Activated CD4-positive, alpha-beta T cell treated with anti-CD3 and anti-CD28 coated beads, Interleukin-2, amount 50 U/mL, for 48 hours (primary cell): Measurements from ENCODE around the gene MECP2.
A peak's percentile ranks its signal among the peaks of the same experiment; 100 is the strongest.
"Not testable (repeated sequence)": the region's sequence is repeated elsewhere in the genome, so short reads cannot be mapped to it uniquely, and the experiment has no call there.

Source experiments
- DNase-seq, 2 experiments: peaks; one replicate each; pipeline ENCODE4 v3.0.0-alpha.2; 2020

Gene MECP2

DNA sequence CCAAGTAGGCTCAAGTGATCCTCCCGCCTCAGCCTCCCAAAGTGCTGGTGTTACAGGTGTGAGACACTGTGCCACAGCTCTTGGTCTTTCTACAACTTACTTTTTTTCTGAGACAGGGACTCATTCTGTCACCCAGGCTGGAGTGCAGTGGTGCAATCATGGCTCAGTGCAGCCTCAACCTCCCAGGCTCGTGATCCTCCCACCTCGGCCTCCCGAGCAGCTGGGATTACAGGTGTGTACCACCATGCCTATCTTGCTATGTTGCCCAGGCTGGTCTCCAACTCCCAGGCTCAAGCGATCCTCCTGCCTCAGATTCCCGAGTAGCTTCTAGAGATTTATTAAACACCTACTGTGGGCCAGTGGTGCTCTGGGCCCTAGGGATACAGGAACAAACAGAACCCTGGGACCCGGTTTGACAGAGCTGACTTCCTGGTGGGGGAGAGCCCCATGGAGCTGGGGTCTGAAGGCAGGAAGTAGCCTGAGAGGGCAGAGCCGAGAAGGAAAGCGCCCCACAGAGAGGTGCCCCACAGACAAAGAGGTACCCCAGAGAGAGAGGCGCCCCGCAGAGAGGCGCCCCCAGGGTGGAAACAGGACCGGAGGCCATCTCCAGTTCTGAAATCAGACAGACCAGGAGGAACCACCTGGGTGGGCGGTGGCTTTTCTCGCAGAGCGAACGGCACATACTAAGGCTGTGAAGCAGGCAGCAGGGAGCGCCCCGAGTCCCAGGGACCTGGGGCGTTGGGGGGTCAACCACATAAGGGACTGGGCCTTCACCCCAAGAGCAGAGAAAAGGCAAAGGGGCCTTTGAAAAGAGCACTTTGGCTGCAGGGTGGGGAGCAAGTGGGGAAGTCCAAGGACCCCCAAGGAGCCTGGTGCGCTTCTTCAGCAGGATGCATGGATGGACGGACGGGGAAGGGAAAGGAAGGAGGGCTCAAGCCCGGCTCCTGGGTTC lies 82.8 kb downstream of the MECP2 start:
- DNase-seq: no peak

DNA sequence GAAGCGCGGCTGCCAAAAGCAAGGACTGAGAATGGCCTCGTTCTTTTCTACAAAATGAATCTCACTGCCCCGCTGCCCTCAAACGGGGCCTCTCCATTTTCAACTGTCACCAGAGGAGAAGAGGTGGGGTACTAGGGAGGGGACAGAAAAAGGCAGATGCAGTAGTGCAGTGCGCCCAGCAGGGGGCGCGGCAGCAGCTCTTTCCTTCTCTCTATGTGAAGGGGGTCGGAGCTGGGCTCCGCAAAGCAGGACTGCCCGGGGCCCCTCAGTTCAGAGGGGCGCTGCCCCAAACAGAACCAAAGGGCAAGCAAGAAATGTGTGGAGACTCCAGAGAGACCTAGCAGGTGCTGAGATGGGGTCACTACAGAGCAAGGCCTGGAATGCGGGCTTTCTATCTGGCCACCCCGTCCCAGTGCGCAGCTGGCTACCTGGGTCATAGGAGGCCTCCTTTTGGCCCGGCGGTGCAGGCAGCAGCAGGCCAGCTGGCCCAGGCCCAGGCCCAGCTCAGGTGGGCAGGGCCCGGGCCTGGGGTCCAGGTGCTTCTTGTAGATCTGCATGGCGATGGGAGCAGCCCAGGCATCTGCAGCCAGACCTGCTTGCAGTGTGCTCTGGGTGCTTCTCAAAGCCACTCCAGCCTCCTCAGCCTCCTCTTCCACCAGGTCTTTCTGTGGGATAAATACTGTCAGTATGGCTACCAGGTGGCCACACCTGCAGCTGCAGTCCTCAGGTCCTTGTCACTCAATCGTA lies 83.7 kb downstream of the MECP2 start:
- peak; percentile 46 to 51 for DNase-seq

DNA sequence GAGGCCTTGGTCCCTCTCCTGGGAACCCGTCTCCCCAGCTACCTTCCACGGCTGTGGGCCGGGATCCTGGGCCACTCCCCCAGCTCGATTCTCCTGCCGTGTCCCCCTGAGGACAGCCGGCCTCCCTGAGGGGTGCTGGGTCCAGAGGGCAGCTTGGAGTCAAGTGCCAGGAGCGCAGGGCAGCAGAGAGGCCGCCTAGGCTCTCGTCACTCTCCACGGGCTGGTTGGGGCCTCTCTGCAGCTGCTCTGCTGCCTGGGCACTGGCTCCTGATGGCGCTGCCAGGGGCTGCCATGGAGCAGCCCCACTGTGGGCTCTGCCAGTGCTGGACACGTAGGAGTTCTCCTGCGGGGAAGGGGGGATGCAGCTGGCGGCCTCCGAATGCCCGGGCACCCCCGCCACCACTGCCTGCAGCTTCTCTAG lies 84.5 kb downstream of the MECP2 start:
- no peak for DNase-seq

DNA sequence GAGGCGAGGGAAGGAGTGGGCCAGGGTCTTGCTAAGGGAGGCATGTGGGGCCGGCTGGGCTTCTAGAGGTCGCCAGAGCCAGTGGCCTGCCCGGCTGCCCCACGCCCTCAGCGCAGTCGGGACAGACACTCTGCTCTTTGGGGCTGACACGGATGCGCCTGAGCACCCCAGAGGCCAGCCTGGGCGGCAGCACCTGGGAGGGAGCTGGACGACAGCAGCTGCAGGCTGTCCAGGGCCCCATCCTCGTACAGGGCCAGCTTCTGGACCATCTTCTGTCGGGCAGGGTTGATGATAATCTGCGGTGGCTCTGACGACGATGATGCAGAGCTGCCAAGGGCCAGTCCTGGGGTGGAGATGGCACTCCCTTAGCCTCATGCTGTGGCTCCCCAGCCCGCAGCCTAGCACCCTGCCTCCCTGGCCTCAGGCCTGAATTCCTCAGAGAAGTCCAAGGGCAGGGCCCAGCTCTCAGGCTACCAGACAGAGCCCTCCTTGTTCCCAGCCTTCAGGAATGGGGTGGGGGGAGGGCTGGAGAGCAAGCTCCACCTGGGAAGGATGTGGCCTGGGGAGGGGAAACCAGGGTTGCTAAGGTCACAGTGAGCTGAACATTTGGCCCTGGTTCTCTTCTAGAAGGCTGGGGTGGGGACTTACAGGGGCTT lies 85.1 kb downstream of the MECP2 start:
- DNase-seq: no peak

DNA sequence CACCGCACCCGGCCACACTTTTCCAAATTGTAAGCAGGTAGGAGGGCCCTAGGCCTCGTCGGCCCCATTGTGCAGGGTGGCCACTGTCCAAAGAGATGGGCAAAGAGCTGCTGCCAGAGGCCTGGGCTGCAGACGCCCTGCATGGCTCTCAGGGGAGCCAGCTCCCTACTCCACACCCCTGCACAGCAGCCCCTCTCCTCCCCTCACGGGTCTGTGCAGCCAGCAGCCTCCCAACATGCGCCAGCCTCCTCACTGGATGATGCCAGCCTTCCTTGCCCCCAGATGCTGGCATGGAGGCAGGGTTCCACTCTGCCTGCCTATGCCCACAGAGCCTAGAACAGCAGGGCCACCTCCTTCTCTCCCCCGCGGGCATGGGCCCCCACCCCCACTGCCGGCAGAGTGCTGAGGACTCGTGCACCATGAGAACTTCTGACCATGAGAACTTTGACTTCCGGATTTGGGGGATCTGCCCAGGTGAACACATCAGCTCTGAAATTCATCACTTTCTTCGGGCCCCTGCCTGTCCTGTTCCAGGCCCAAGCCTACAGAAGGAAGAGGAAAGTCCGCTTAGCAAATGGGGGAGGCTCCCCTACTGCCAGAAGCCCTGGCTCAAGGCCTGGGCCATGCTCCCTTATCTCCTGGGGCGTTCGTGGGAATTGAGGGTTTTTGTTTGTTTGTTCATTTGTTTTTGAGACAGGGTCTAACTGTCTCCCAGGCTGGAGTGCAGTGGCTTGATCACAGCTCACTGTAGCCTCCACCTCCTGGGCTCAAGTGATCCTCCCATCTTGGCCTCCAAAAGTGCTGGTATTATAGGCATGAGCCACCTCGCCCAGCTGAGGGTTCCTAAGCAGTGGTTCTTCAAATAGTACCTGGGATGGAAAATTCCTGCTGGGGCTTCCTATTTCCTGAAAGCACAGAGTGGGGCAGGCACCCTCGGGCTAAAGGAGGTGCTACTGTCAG lies 85.9 kb downstream of the MECP2 start:
- DNase-seq: no peak

DNA sequence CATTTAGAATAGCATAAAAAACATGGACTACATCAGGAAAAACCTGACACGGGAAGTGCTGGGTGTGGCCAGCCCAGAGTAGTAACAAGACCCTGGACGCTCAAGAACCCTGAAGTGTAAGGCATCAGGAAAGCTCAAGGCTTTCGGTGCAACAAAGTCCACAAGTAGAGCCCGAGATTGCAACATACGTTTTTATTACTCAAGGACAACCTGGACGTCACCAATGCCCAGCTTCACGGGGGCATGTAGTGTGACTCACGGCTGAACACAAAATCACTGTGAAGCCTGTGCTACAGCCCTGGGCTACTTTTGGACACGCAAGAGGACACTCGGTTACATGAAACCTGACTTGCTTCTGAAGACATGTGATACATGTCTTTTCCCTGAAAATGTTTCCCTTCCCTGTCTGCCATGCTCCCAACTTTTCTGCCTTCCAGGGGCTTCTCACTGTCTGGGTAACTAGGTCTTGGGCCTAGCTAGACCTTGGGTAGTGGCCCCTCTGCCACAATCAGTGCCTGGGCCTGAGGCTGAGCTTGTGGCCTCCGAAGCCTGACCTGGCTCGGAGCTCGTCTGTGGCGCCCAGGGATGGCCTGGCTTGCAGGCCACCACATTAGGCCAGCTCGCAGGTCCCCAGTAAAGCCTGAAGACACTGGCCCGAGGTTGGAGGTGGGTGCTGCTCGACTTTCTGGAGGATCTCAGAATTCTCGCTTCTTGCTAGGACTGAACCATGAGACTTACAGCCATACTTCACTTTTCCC lies 87.0 kb downstream of the MECP2 start:
- DNase-seq: no peak

DNA sequence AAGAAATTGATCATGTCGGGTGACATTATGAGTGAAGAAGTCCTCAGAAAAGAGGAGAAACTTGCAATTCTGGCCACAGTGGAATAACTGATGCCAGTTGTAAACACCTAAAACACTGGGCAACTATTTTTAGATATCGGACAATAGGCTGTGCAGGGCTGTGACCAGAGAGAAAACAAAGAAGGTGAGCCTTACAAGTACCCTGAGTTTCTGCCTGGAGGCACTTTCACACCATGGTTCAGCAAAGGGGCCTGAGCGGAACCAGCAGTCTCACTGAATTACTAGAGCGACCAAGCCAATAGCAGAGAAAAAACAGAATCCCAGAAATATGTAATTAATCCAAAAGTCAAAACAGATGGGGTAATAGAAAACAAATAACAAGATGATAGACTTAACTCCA lies 89.0 kb downstream of the MECP2 start:
- no peak for DNase-seq

DNA sequence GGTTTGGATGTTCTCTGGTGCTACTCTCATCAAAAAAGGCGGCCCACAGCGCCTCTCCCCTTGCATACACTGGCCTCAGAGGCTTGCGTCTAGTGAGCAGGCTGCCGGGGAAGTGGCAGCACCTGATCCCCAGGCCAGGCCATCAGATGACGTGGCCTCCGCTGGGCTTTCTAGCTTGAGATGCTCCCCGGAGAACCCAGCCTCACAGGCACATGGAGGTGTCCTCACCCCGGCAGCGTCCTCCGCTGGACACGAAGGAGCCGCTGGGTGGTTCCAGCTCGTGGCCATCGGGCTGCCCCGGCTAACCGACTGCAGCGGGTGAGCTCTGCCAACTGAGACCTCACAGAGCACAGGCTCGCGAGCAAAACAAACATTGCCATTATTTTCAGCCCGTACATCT lies 90.6 kb downstream of the MECP2 start:
- no peak for DNase-seq

DNA sequence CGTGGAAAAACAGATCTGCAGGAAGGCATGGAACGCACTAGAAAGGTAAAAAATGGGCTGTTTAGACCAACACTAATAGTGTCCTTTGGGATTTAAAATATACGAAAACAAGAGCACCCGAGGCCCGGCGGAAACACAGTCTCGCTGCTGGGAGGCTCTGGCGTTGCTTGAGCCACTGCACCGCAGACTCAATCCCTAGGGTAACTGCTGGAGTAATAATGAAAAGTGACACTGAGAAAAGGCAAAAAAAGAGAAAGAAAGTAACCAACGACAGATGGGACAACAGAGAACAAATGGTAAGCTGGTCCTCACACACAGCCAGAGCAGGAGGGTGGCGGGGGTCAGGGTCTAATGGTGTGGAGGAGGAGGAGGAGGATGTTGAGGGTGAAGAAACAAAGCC lies 93.2 kb downstream of the MECP2 start:
- no peak for DNase-seq

DNA sequence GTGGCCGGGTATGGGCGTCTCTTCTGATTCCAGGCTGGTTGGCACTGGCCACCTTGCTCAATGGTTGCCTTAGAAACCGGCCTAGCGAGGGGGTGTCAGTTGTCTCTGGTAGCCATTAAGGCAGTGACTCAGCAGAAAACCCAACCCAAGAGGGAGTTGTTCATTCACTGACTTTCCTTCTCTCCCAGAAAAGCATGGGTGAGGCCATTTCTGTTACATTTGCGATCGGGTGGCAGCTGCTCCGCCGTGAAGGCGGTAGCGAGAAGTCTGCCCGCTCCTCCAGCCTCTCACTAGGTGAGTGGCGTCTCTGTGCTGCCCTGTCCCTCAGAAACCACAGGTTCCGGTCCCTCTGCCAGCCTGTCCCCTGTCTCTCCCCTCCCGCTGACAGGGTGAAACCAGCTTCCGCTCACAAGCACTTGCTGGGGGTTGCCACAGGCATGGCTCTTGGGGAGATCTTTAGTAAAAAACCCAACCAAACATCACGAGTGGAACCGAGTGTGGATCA lies 95.2 kb downstream of the MECP2 start:
- DNase-seq: peak; percentile 48 to 59

DNA sequence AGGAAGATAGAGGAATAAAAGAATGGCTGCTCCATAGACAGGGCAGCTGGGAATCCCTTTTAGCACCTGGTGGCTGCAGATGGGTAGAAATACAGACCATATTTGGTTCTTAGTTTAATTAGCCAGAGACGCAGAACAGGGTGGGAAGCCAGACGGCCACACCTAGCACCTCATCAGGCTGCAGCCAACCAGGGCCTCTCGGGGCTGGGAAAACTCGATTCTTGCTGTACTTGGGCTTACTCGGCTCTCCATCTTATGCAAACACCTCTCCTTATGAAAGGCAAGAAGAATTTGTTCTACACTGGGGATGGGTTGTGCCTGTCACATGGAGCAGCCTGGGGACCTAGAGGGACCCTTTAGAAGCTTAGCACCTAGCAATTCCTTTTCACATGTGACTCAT lies 97.5 kb downstream of the MECP2 start:
- no peak for DNase-seq

DNA sequence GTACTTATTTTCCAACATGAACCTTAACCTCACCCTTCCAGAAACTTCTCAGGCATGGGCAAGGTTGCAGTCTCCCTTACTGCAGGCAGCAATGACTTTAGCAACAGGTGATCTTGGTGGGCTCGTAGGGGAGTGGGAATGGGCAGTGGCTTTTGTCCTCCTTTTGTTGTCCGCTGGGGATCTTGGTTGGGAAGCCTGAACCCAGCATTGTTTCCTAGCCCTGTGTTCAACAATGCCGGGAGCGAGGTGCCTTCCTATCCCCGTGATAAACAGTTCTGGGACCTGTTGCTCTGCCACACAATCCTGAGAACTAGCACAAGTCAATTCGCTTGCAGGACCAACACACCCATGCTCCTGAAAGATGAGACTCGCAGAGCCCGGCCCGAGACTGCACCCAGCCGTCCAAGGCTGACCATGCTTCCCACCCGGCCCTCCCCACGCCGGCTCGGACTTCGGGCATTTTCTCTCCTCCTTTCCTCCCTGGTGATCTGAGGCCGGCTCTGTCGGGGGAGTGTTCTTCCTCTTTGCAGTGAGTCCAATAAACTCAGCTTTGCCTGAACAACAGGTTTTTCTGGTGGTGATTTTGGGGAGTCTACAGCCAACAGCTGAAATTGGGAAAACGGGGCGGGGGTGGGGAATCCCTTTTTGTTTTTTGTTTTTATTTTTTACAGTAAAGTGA lies 98.0 kb downstream of the MECP2 start:
- DNase-seq: no peak

DNA sequence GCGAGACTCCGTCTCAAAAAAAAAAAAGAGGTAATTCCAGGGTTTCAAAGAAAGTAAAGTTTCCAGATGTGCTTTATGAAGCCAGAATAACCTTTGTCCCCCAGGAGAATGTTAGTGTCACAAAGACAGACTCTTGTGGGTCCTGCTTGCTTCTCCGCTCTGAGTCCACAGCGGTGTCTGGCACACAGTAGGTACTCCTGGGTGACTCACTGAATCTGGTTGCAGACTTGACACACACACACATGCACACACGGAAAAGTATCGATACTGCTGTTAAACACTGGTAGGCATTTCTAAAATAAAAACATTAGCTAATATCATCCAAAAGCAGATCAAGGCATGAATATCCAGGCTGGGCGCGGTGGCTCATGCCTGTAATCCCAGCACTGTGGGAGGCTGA lies 102.0 kb downstream of the MECP2 start:
- no peak for DNase-seq

DNA sequence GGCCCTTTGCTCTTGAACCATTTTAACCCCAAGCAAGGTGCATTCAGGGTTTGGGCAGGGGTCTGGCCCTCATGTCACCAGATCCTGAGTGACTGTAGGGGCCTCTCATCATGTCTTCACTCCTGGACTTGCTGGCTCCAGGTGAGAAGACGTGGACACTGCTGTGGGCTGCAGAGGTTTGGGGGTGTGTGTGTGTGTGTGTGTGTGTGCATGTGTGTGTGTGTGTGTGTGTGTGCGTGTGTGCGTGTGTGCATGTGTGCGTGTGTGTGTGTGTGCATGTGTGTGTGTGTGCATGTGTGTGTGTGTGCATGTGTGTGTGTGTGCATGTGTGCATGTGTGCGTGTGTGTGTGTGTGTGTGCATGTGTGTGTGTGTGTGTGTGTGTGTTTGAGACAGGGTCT lies 103.1 kb downstream of the MECP2 start:
- DNase-seq: not testable (repeated sequence)

DNA sequence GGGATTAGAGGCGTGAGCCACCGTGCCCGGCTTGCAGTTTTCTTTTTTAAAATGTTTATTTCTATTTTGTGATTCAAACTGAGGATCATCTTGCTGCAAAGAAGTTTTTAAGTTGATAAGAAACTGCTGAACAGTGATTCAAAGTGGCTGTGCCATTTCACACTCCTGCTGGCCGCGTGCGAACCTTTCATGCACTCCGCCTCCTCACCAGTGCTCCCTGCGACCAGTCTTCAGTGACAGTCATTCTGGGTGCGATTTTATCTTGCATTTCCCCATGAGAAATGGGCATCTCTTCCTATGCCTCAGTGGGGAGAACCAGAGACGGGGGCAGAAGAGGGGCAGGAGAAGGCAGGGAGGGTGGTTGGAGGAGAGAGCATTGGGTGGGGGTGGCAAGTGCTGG lies 103.5 kb downstream of the MECP2 start:
- no peak for DNase-seq

DNA sequence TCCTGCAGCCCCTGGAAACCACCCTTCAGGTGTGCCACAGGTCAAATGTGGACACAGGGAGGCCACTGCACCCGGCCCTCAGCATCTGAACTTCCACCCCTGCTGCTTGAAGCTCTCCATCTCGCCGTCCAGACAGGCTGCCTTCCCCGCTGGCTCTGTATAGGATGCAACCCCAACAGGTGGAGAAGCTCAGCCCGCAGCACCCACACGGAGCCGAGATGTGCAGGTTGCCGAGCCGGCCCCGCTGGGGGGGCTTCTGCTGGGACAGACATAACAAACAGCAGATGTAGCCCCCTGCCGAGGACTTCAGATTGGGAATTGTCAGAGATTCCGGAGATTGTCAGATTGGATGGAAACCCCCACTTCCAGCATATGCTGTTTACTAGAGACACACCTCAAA lies 104.4 kb downstream of the MECP2 start:
- DNase-seq: no peak

DNA sequence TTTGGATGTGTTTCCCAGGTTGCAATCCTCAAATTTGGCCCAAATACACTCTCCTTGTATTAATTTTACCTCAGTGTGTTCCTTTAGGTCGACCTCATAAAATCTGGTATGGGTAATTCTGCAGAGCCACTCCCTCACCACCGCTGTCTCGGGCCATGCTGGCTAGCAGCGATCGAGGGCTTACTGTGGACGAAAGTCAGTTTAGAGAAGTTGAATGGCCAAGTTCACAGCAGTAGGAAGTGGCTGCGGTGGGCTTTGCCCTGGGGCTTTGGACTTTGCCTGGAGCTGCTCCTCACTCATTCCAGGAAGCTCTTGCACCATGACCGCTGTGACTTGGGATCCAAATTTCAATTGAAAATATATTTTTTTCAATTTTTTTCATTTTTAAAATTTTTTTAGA lies 105.3 kb downstream of the MECP2 start:
- no peak for DNase-seq

DNA sequence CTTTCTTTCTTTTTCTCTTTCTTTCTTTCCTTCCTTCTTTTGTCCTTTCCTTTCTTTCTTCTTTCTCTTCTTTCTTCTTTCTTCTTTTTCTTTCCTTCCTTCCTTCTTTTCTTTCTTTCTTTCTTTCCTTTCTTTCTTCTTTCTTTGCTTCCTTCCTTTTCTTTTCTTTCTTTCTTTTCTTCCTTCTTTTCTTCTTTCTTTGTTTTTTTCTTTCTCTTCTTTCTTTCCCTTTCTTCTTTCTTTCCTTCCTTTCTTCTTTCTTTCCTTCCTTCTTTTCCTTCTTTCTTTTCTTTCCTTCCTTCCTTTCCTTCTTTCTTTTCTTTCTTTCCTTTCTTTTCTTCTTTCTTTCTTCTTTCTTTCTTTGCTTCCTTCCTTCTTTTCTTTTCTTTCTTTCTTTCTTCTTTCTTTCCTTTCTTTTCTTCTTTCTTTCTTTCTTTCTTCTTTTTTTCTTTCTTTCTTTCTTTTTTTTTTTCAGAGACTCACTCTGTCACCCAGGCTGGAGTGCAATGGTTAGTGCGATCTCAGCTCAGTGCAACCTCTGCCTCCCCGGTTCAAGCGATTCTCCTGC lies 106.4 kb downstream of the MECP2 start:
- DNase-seq: no peak

DNA sequence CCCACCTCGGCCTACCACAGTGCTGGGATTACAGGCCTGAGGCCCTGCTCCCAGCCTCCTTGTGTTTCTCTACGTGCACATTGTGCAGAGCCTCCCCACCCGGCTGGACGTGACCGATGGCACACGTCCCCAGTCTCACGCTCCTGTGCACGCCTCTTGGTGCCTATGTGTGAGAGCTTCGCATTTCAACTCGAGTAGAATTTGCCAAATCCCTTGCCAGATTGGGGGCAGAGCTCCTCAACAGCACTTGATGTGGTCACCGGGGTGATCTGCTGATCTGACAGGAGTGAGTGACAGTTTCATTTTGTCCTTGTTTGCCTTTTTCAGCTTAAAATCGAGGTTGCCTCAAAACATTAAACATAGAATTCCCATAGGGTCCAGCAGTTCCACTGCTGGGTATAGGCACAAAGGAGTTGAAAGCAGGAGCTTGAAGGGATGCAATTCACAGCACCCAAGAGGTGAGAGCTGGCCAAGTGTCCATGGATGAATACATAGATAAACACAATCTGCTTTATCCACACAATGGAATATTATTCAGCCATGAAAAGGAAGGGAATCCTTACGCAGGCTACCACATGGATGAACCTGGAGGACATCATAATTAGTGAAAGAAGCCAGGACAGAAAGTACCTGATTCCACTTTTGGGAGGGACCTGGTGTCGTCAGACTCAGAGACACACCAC lies 107.4 kb downstream of the MECP2 start:
- no peak for DNase-seq

DNA sequence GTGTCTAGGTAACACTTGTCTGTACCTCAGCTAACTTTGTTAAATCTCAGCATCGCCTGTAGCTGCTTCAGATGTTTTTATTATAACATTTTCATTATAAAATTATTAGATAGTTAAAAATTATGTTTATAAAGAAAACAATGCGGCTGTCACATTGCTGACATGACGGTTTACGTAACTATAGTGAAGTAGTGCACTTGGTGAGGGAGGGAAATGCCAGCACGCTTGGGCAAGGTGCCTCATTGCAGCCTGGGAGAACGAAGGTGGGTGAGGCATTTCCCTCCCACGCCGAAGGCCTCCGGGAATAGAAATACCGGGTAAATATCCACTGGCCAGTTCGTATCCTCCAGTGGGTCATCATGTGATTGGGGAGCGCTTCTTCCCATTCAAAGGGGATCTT lies 109.0 kb downstream of the MECP2 start:
- DNase-seq: no peak
